K562 (cell line): Measurements from ENCODE around the gene SLC6A8. TPM values are rescaled to one million over a fixed set of nuclear protein-coding genes. Genes with fewer than 3 reads are reported as not detected.
A peak's percentile ranks its signal among the peaks of the same experiment; 100 is the strongest.

Source experiments
- ARHGAP35 ChIP-seq: fragments of 450-650 bp; IDR thresholded peaks from 2 replicates; pipeline ENCODE4 v1.6.1; 2018; ENCODE audit not compliant: partially characterized antibody
- ARID1B ChIP-seq: fragments of 450-650 bp; IDR thresholded peaks from 2 replicates; pipeline ENCODE4 v1.6.1; 2016; ENCODE audit warnings: antibody characterized with exemption, mild to moderate bottlenecking, inconsistent platforms
- BCOR ChIP-seq: fragments of 450-650 bp; IDR thresholded peaks from 2 replicates; pipeline ENCODE4 v1.6.1; 2016
- BHLHE40 ChIP-seq: IDR thresholded peaks from 2 replicates; pipeline ENCODE4 v1.6.1; 2011; ENCODE audit warnings: low read length, improper control_type of control experiment
- BRD4 ChIP-seq: fragments of 200-600 bp; sonication (generic); IDR thresholded peaks from 2 replicates; pipeline ENCODE4 v1.6.1; 2017; ENCODE audit warnings: inconsistent platforms
- CAMTA2 ChIP-seq: fragments of 250-450 bp; sonication (Bioruptor Pico); conservative IDR thresholded peaks from 2 replicates; pipeline ENCODE4 v1.5.1; 2022
- CCNT2 ChIP-seq: IDR thresholded peaks from 2 replicates; pipeline ENCODE4 v1.6.1; 2011; ENCODE audit warnings: borderline replicate concordance, low read depth, mild to moderate bottlenecking, moderate library complexity, mixed read lengths, low read length; ENCODE audit not compliant: insufficient read length; ENCODE audit errors: extremely low read depth
- CHD2 ChIP-seq: IDR thresholded peaks from 2 replicates; pipeline ENCODE4 v1.6.1; 2011; ENCODE audit warnings: low read depth, low read length
- CTCF ChIP-seq, 3 experiments: IDR thresholded peaks in 2 of 3; conservative IDR thresholded peaks in 1 of 3; 2 replicates each; pipeline ENCODE4 v1.5.1; 2011 to 2012; ENCODE audit warnings: low read length in 3 of 3, mild to moderate bottlenecking in 3 of 3, control low read depth in 2 of 3, improper control_type of control experiment in 1 of 3, inconsistent platforms in 1 of 3, low read depth in 1 of 3, mixed read lengths in 1 of 3, moderate library complexity in 1 of 3; ENCODE audit not compliant: insufficient read depth in 2 of 3
- EP300 ChIP-seq: IDR thresholded peaks from 2 replicates; pipeline ENCODE4 v1.6.1; 2012; ENCODE audit warnings: low read length, improper control_type of control experiment
- HDAC3 ChIP-seq: fragments of 450-650 bp; IDR thresholded peaks from 2 replicates; pipeline ENCODE4 v1.6.1; 2018; ENCODE audit warnings: borderline replicate concordance, mild to moderate bottlenecking, moderate library complexity; ENCODE audit not compliant: partially characterized antibody
- HIVEP1 ChIP-seq: fragments of 250-450 bp; sonication (Bioruptor Pico); IDR thresholded peaks from 2 replicates; pipeline ENCODE4 v1.4.0; 2020; ENCODE audit warnings: mild to moderate bottlenecking
- KAT8 ChIP-seq: fragments of 450-650 bp; IDR thresholded peaks from 2 replicates; pipeline ENCODE4 v1.6.1; 2016; ENCODE audit warnings: low read depth, mild to moderate bottlenecking
- KDM1A ChIP-seq, 2 experiments: fragments of 450-650 bp; IDR thresholded peaks; 2 replicates each; pipeline ENCODE4 v1.6.1; 2016; ENCODE audit warnings: mild to moderate bottlenecking in 2 of 2
- MECOM ChIP-seq: fragments of 250-450 bp; sonication (Bioruptor Pico); IDR thresholded peaks from 2 replicates; pipeline ENCODE4 v1.8.0; 2022; ENCODE audit warnings: inconsistent platforms
- MNT ChIP-seq, 2 experiments: fragments of 450-650 bp; conservative IDR thresholded peaks; 2 replicates each; pipeline ENCODE4 v1.6.1; 2017; ENCODE audit warnings: mild to moderate bottlenecking in 2 of 2, moderate library complexity in 2 of 2
- MYC ChIP-seq, 2 experiments: fragments of 250-450 bp in 1 of 2; sonication (Bioruptor Pico) in 1 of 2; IDR thresholded peaks; 2 replicates each; pipeline versions ENCODE4 v1.5.1 to v1.6.1; 2012 to 2021; ENCODE audit warnings: low read depth in 2 of 2, borderline replicate concordance in 1 of 2, improper control_type of control experiment in 1 of 2, low read length in 1 of 2, mild to moderate bottlenecking in 1 of 2, moderate library complexity in 1 of 2
- NCOA1 ChIP-seq: fragments of 450-650 bp; IDR thresholded peaks from 2 replicates; pipeline ENCODE4 v1.6.1; 2016; ENCODE audit warnings: low read depth
- RBBP5 ChIP-seq: fragments of 200-600 bp; sonication (generic); IDR thresholded peaks from 2 replicates; pipeline ENCODE4 v1.6.1; 2012; ENCODE audit warnings: borderline replicate concordance, mild to moderate bottlenecking, low read length, control low read depth, inconsistent platforms; ENCODE audit not compliant: insufficient read depth, poor library complexity, severe bottlenecking
- RBM25 ChIP-seq: fragments of 200-400 bp; formaldehyde crosslinking; IDR thresholded peaks from 2 replicates; pipeline ENCODE4 v1.6.1; 2018; ENCODE audit warnings: low read length, low read depth, moderate library complexity; ENCODE audit not compliant: severe bottlenecking
- SNRNP70 ChIP-seq: fragments of 200-400 bp; formaldehyde crosslinking; optimal IDR thresholded peaks from 2 replicates; pipeline ENCODE3; 2017; ENCODE audit warnings: low read depth, low read length
- TAF7 ChIP-seq: fragments of 450-650 bp; IDR thresholded peaks from 2 replicates; pipeline ENCODE4 v1.6.1; 2016; ENCODE audit warnings: missing genetic modification characterization, missing compliant biosample characterization
- TAL1 ChIP-seq: fragments of 450-650 bp; IDR thresholded peaks from 2 replicates; pipeline ENCODE4 v1.6.1; 2016; ENCODE audit warnings: mild to moderate bottlenecking
- ZNF165 ChIP-seq: fragments of 250-450 bp; sonication (Bioruptor Pico); IDR thresholded peaks from 2 replicates; pipeline ENCODE4 v1.4.0; 2020; ENCODE audit warnings: borderline replicate concordance
- polyA plus RNA-seq, 8 experiments: library from polyadenylated mRNA; depleted of rRNA in 4 of 8; stranded (reverse) in 5 of 8; unstranded in 3 of 8; fragments of >200 nt; fragmentation: Nextera tagmentation in 2 of 8; fragmentation: Illumina TruSeq in 1 of 8; extraction: Ambion mirVana in 2 of 8; extraction: Trizol in 1 of 8; gene quantifications; 2 replicates each; pipeline versions ENCODE4 v1.2.1 to v1.2.3, GENCODE V29; 2011 to 2014; ENCODE audit warnings: inconsistent platforms in 1 of 8, missing spikeins in 1 of 8
- total RNA-seq, 7 experiments: library from RNA; depleted of rRNA in 6 of 7; stranded (reverse); fragments of >200 nt in 6 of 7; fragmentation: Illumina TruSeq in 2 of 7; extraction: Trizol in 2 of 7; gene quantifications; 2 replicates each; pipeline versions ENCODE4 v1.2.1 to v1.2.3, GENCODE V29; 2011 to 2021; ENCODE audit warnings: low replicate concordance in 1 of 7
- TF ChIP-seq, protein P1 (sequence below): fragments of 250-450 bp; sonication (Bioruptor Pico); IDR thresholded peaks from 2 replicates; pipeline ENCODE4 v1.8.0; 2021; ENCODE audit warnings: borderline replicate concordance, mild to moderate bottlenecking, moderate library complexity; ENCODE audit not compliant: poor library complexity, severe bottlenecking

Gene SLC6A8
- total and polyA plus RNA-seq, 9 of the 15 experiments (the other 6 are each of a cell fraction or from before 2014, with no cell fraction given) = 0.68 to 144 (median 34.3) TPM

- no peak for TF ChIP-seq RBBP5
- no peak for TF ChIP-seq BRD4
- TF ChIP-seq TAF7 = no peak
- no peak for TF ChIP-seq ZNF165
- TF ChIP-seq NCOA1 = no peak
- TF ChIP-seq TAL1 = no peak
- TF ChIP-seq BHLHE40 = no peak
- TF ChIP-seq MECOM (CRISPR knock-in tag) = no peak
- TF ChIP-seq HDAC3 = no peak
- TF ChIP-seq CCNT2 = peak; percentile 45
- TF ChIP-seq EP300 = no peak
- TF ChIP-seq CTCF (IDR thresholded peaks at IDR 0.05 in 2 of 3, conservative IDR thresholded peaks at IDR 0.05 in 1 of 3; ENCODE audit: insufficient read depth in 2 of 3, low read depth in 1 of 3, low read length in 3 of 3) = no peak
- peak; percentile 66 for TF ChIP-seq MYC (IDR thresholded peaks at IDR 0.05; ENCODE audit: low read depth, low read length)
- no peak for TF ChIP-seq MYC (CRISPR knock-in tag; IDR thresholded peaks at IDR 0.05; ENCODE audit: borderline replicate concordance, low read depth)
- TF ChIP-seq ARID1B = no peak
- TF ChIP-seq KDM1A (IDR thresholded peaks at IDR 0.05) = peak in 1 of 2 experiments; percentile 49; a peak in 1 of 4 replicates
- TF ChIP-seq KAT8 = no peak
- TF ChIP-seq MNT (conservative IDR thresholded peaks at IDR 0.05) = 0 out of 4 replicates have a peak, but pooled peaks of 1 of the 2 experiments have one; percentile 34
- peak; percentile 33; the same call in 1 of the 2 replicates for TF ChIP-seq BCOR
- no peak for TF ChIP-seq SNRNP70
- TF ChIP-seq, protein P1, sequence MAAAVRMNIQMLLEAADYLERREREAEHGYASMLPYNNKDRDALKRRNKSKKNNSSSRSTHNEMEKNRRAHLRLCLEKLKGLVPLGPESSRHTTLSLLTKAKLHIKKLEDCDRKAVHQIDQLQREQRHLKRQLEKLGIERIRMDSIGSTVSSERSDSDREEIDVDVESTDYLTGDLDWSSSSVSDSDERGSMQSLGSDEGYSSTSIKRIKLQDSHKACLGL (CRISPR knock-in tag) = no peak
- no peak for TF ChIP-seq CAMTA2 (CRISPR knock-in tag)
- peak; percentile 27 for TF ChIP-seq RBM25
- TF ChIP-seq HIVEP1 (CRISPR knock-in tag) = no peak
- TF ChIP-seq ARHGAP35 = no peak
- TF ChIP-seq CHD2 = no peak
Measured at GRCh38 chrX:153646620-153647373, 40.9 kb upstream of the SLC6A8 start, which contains the start of gene DUSP9 (continued).
